Mesendoderm (in vitro differentiated cells): ENCODE results near the gene ZNF385A.

Experiments
- DNase-seq: peaks from one replicate; pipeline ENCODE4 v3.0.0; 2013
- H2AK5ac ChIP-seq: 2 replicates; pipeline ENCODE4 v1.6.1; 2013; ENCODE audit warnings: low read length, inconsistent platforms
- H2BK120ac ChIP-seq: 2 replicates; pipeline ENCODE4 v1.6.1; 2013; ENCODE audit warnings: low read depth, mild to moderate bottlenecking, low read length, moderate library complexity, mixed read lengths
- H2BK15ac ChIP-seq: replicated peaks from 2 replicates; pipeline ENCODE4 v1.6.1; 2013; ENCODE audit warnings: low read depth, mild to moderate bottlenecking, moderate library complexity
- H2BK5ac ChIP-seq: 2 replicates; pipeline ENCODE4 v1.6.1; 2013; ENCODE audit warnings: low read length, inconsistent platforms
- H3K18ac ChIP-seq: 2 replicates; pipeline ENCODE4 v1.6.1; 2013; ENCODE audit warnings: mild to moderate bottlenecking, low read length, mixed read lengths
- H3K23ac ChIP-seq: one replicate; pipeline ENCODE4 v1.6.1; 2013; ENCODE audit warnings: low read length
- H3K27ac ChIP-seq: 2 replicates; pipeline ENCODE4 v1.5.1; 2013; ENCODE audit warnings: low read depth, mild to moderate bottlenecking, inconsistent platforms, low read length, moderate library complexity
- H3K27me3 ChIP-seq: 2 replicates; pipeline ENCODE4 v1.6.1; 2013; ENCODE audit warnings: low read length, control low read depth, mild to moderate bottlenecking, inconsistent platforms; ENCODE audit not compliant: insufficient read depth, poor library complexity
- H3K36me3 ChIP-seq: 2 replicates; pipeline ENCODE4 v1.6.1; 2013; ENCODE audit warnings: low read length, inconsistent platforms; ENCODE audit not compliant: control insufficient read depth, insufficient read depth
- H3K4ac ChIP-seq: one replicate; pipeline ENCODE4 v1.6.1; 2013; ENCODE audit warnings: low read depth, mild to moderate bottlenecking, low read length, moderate library complexity
- H3K4me1 ChIP-seq: 2 replicates; pipeline ENCODE4 v1.6.1; 2013; ENCODE audit warnings: low read depth, low read length, inconsistent platforms; ENCODE audit not compliant: control insufficient read depth
- H3K4me2 ChIP-seq: 2 replicates; pipeline ENCODE4 v1.6.1; 2013; ENCODE audit warnings: low read length
- H3K4me3 ChIP-seq: 2 replicates; pipeline ENCODE4 v1.5.1; 2013; ENCODE audit warnings: mild to moderate bottlenecking, low read length
- H3K56ac ChIP-seq: one replicate; pipeline ENCODE4 v1.6.1; 2013; ENCODE audit warnings: low read length
- H3K79me1 ChIP-seq: 2 replicates; pipeline ENCODE4 v1.6.1; 2013; ENCODE audit warnings: low read length, inconsistent platforms
- H3K79me2 ChIP-seq: 2 replicates; pipeline ENCODE4 v1.6.1; 2013; ENCODE audit warnings: mild to moderate bottlenecking, low read length; ENCODE audit not compliant: control insufficient read depth, insufficient read depth
- H3K9ac ChIP-seq: 2 replicates; pipeline ENCODE4 v1.6.1; 2013; ENCODE audit warnings: low read length, inconsistent platforms
- H4K5ac ChIP-seq: one replicate; pipeline ENCODE4 v1.6.1; 2013; ENCODE audit warnings: low read length
- H4K8ac ChIP-seq: one replicate; pipeline ENCODE4 v1.6.1; 2013; ENCODE audit warnings: low read depth, mild to moderate bottlenecking, control low read depth, low read length, moderate library complexity
- WGBS: extraction: QIAGEN DNeasy Blood & Tissue Kit; methylation state at CpG from one replicate; pipeline ENCODE4 v1.1.7; 2013; ENCODE audit warnings: low lambda C conversion rate, missing lambda C conversion rate; ENCODE audit not compliant: insufficient coverage; ENCODE audit errors: extremely low coverage; 5-methylcytosine and 5-hydroxymethylcytosine counted together

Gene ZNF385A

DNA sequence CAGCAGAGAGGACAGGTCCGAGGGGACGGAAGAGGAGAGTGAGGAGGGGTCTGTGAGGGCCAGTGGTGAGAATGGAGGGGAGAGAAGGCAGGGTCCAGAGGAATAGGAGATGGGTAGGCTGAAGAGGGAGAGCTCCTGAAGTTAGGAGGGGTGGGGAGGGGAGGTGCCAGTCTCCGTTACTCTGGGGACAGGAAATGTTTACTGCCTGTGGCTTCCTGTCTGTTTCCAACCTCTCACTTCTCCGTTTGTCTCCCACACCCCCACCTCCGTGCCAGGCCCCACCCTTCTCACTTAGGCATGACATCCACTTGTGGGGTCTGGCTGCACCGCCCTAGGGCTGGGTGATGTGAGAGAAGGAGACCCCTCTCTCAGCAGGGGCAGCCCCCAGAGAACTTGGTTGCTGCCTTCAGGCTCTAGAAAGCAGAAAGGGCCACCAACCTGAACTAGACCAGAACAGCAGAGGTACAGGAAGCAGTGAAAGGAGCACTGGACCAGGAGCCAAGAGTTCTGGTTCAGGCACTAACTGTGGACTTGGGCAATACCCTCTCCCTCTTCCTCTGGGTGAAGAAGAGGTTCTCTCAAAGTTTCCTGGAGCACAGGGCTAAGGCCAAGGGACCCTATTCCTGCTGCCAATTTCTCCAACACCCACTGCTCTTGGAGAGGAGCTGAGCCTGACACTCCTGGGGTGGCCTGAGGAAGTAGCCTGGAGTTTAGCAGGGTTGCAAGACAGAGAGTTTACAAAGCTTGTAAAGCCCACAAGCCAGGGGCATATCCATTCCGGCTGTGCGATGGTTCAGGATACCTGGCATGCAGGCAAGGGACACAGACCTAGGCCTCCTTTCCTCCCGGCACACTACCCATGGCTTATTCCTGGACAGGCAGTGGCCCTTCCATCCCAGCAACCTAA is 29.0 kb upstream of the ZNF385A start:
- Histone ChIP-seq H3K56ac (peak overlapping the region; percentile 86), H3K18ac (no peak overlapping the region), H3K79me1 (peaks cover 42% of the 10 kb centered on the region), H2BK5ac (peak overlapping the region; percentile 86), H2AK5ac (peak overlapping the region; percentile 67), H3K4me3 (no peak overlapping the region), H4K8ac (no peak overlapping the region), H3K79me2 (peaks cover 69% of the 10 kb centered on the region), H3K4me1 (peaks cover 29% of the 10 kb centered on the region), H3K27ac (no peak overlapping the region), H4K5ac (no peak overlapping the region), H3K23ac (peak overlapping the region; percentile 96), H2BK15ac (no peak overlapping the region), H3K9ac (peak overlapping the region; percentile 58), H3K27me3 (no peaks in the 10 kb centered on the region), H3K4ac (no peak overlapping the region), H3K36me3 (peaks cover 8% of the 10 kb centered on the region), H3K4me2 (peak overlapping the region; percentile 29), H2BK120ac (no peak overlapping the region)
- no CpG with 5 or more reads among the region's 9 CpGs for WGBS
- DNase-seq, result peak; percentile 85

DNA sequence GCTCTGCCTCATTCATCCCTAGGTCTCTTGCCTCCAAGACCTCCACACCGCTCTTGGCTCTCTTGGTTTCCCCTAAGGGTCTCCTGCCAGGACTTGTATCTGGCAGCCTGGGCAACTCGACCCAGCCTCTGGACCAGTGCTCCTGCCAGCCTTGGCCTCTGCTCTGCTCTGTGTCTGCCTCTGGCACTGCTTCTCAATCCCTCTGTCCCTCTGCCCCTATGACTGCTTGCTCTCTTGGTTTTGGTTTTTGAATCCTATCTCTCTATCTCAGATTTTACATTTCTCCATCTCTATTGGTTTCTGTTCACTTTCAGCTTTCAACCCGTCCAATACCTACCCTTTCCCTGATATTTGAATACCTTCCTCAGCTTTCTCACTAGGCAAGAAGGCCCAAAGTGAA is 28.3 kb upstream of the ZNF385A start:
- peaks cover 42% of the 10 kb centered on the region for H3K79me1 ChIP-seq
- no peak overlapping the region for H4K8ac ChIP-seq
- no peak overlapping the region for H3K18ac ChIP-seq
- H2BK120ac ChIP-seq, result no peak overlapping the region
- H3K23ac ChIP-seq, result peak overlapping the region; percentile 81
- no peak overlapping the region for H3K4me3 ChIP-seq
- peaks cover 10% of the 10 kb centered on the region for H3K36me3 ChIP-seq
- no peak overlapping the region for H3K27ac ChIP-seq
- no peak overlapping the region for H4K5ac ChIP-seq
- H3K79me2 ChIP-seq, result peaks cover 62% of the 10 kb centered on the region
- H3K27me3 ChIP-seq, result no peaks in the 10 kb centered on the region
- H3K4ac ChIP-seq, result no peak overlapping the region
- peak overlapping the region; percentile 25 for H3K9ac ChIP-seq
- peak overlapping the region; percentile 38 for H2AK5ac ChIP-seq
- peaks cover 29% of the 10 kb centered on the region for H3K4me1 ChIP-seq
- no peak for DNase-seq
- H3K56ac ChIP-seq, result peak overlapping the region; percentile 78
- no CpG with 5 or more reads among the region's 3 CpGs for WGBS
- H2BK15ac ChIP-seq, result no peak overlapping the region
- peak overlapping the region; percentile 65 for H2BK5ac ChIP-seq
- no peak overlapping the region for H3K4me2 ChIP-seq

DNA sequence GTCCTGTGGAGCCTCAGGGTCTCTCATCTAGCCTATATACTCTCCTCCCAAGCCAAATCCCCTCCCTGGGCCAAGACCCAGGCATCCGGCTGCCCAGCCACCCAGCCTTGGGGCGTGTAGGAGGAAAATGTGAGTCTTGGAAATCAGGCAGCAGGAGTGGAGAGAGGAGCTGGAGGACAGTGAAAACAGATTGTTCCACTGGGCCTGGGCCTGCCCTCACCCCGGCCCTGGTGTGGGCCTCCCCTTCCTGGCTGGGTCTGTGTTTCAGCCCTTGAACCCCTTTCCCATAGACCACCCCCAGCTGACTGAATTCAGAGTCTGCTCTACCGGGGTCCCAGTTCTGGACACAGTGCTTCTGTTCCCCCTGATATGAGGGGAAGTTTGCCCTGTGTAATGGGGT is 27.8 kb upstream of the ZNF385A start:
- H3K4me1 ChIP-seq, result peaks cover 29% of the 10 kb centered on the region

DNA sequence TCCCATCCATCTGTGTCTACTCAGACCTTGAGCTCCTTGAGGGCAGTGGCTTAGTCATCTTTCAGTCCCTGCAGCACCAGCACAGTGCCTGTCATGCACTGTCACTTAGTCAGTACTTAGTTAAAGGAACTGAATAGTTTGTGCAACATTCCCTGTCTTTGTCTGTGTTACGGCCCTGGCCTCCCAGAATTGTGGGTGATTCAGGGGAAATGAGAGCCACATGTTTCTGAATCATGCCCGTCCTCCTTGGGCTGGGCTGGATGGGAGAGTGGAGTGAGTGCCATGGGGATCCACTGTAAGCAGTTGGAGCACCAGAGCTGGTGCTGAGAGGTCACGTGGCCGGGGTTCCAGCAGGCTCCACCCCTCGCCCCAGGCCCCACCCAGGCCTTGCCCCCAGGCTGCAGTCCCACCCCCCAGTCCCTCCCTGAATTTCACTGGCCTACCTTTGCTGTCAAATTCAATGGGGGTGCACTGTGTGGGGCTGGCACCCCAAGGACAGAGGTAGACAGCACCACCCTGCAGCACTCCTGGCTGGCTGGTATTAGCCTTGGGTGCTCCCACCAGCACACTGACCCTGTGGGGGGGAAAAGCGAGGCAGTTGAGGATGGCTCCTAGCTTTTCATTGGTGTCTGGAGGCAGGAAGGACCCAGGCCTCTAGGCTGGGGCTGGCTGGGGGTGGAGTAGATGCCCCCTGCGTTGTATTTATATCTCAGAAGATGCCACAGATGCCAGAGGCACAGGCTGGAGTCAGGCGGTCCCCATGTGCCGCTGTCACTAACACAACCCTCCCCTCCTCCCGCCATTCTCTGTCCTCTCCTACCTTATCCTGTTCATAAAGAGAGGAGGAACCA is 27.1 kb upstream of the ZNF385A start:
- Histone ChIP-seq H3K27me3 (no peaks in the 10 kb centered on the region), H3K23ac (no peak overlapping the region), H2BK5ac (no peak overlapping the region), H3K56ac (no peak overlapping the region), H3K9ac (peak overlapping the region; percentile 25), H3K4ac (no peak overlapping the region), H3K36me3 (peaks cover 16% of the 10 kb centered on the region), H4K5ac (no peak overlapping the region), H4K8ac (no peak overlapping the region), H2BK15ac (no peak overlapping the region), H3K79me2 (peaks cover 51% of the 10 kb centered on the region), H3K27ac (no peak overlapping the region), H2AK5ac (no peak overlapping the region), H3K18ac (no peak overlapping the region), H2BK120ac (no peak overlapping the region), H3K4me2 (no peak overlapping the region), H3K79me1 (peaks cover 39% of the 10 kb centered on the region), H3K4me3 (no peak overlapping the region), H3K4me1 (peaks cover 26% of the 10 kb centered on the region)
- no CpG with 5 or more reads among the region's 10 CpGs for WGBS
- no peak for DNase-seq

More for the DNA sequence above, 27.8 kb upstream of the ZNF385A start:
- DNase-seq, result no peak
- H3K4me2 ChIP-seq, result no peak overlapping the region
- H4K8ac ChIP-seq, result no peak overlapping the region
- peak overlapping the region; percentile 65 for H2BK5ac ChIP-seq
- no peak overlapping the region for H3K4ac ChIP-seq
- no peak overlapping the region for H3K27ac ChIP-seq
- H4K5ac ChIP-seq, result no peak overlapping the region
- no CpG with 5 or more reads among the region's 4 CpGs for WGBS
- H2BK15ac ChIP-seq, result no peak overlapping the region
- peak overlapping the region; percentile 81 for H3K23ac ChIP-seq
- H3K79me2 ChIP-seq, result peaks cover 58% of the 10 kb centered on the region
- no peaks in the 10 kb centered on the region for H3K27me3 ChIP-seq
- peak overlapping the region; percentile 25 for H3K9ac ChIP-seq
- H3K4me3 ChIP-seq, result no peak overlapping the region
- H3K56ac ChIP-seq, result peak overlapping the region; percentile 78
- peaks cover 15% of the 10 kb centered on the region for H3K36me3 ChIP-seq
- no peak overlapping the region for H2BK120ac ChIP-seq
- no peak overlapping the region for H3K18ac ChIP-seq
- H3K79me1 ChIP-seq, result peaks cover 42% of the 10 kb centered on the region
- no peak overlapping the region for H2AK5ac ChIP-seq

DNA sequence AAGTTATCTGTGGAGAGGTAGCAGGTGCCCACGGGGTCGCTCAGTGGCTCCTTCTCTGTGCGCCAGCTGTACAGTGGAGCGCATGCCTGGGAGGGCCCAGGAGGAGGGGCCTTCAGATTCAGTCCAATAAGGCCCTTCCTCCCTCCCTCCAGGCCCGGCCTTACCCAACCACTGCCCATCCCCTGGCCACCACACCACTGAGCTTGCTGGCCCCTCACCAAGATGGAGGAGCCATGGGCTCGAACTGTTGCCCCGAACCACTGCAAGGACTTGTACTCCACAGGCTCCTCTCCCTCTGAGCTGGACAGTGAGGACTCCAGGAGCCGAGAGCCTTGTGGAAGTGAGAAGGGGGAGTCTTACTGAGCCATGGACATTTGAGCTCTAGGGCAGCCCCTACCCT is 24.7 kb upstream of the ZNF385A start:
- H3K18ac ChIP-seq, result no peak overlapping the region
- no peak overlapping the region for H2BK120ac ChIP-seq
- peaks cover 30% of the 10 kb centered on the region for H3K79me2 ChIP-seq
- H3K4me2 ChIP-seq, result no peak overlapping the region
- no peak overlapping the region for H3K4ac ChIP-seq
- no peak overlapping the region for H3K9ac ChIP-seq
- H3K27ac ChIP-seq, result no peak overlapping the region
- peaks cover 16% of the 10 kb centered on the region for H3K4me1 ChIP-seq
- H2BK15ac ChIP-seq, result no peak overlapping the region
- peaks cover 29% of the 10 kb centered on the region for H3K36me3 ChIP-seq
- no peak overlapping the region for H4K8ac ChIP-seq
- H2AK5ac ChIP-seq, result no peak overlapping the region
- H2BK5ac ChIP-seq, result no peak overlapping the region
- no CpG with 5 or more reads among the region's 8 CpGs for WGBS
- no peak for DNase-seq
- H3K23ac ChIP-seq, result peak overlapping the region; percentile 94
- H3K27me3 ChIP-seq, result no peaks in the 10 kb centered on the region
- peaks cover 37% of the 10 kb centered on the region for H3K79me1 ChIP-seq
- no peak overlapping the region for H3K4me3 ChIP-seq
- no peak overlapping the region for H3K56ac ChIP-seq
- no peak overlapping the region for H4K5ac ChIP-seq
